ENCODE data around the gene VEZT. TPM values are rescaled to one million over a fixed set of nuclear protein-coding genes. Genes with fewer than 3 reads are reported as not detected.

The VEZT gene
- total RNA-seq, 4 donors from 2014 or later: 64.0 to 117 (median 70.9) TPM

DNA sequence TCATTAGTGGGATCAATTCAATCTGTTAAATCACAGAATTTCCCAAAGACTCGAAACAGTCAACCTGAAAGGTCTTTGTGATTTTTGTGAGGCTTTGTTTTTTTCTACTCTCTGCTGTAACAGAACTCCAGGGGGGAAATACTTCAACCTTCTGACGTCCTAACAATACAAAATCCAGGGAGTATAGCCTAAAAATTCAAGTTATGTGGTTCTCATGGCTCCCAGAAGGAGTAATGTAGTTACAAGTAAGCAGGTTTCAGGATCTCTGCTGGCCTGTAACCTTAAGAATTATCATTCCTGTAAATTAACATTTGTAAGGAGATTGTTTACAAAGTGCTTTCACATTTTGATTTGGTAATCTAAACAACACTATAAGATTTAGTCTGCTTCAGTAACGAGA is 39.9 kb downstream of the VEZT start:
- no peak for DNase-seq (ENCODE audit: low spot score in 2 of 2)
- Histone ChIP-seq H3K27me3 (no peaks in the 10 kb centered on the region), H3K4me3 (no peak overlapping the region), H3K4me1 (peaks cover 3% of the 10 kb centered on the region), H3K36me3 (peaks cover 44% of the 10 kb centered on the region), H3K27ac (no peak overlapping the region), H3K9me3 (no peaks in the 10 kb centered on the region)
- 98% methylated on average over 3 of the region's 3 CpGs for WGBS
- TF ChIP-seq EP300 (IDR thresholded peaks at IDR 0.05): no peak
- no peak for TF ChIP-seq POLR2A (IDR thresholded peaks at IDR 0.05)
- no peak for TF ChIP-seq POLR2AphosphoS5 (IDR thresholded peaks at IDR 0.05)
- TF ChIP-seq, protein P1, sequence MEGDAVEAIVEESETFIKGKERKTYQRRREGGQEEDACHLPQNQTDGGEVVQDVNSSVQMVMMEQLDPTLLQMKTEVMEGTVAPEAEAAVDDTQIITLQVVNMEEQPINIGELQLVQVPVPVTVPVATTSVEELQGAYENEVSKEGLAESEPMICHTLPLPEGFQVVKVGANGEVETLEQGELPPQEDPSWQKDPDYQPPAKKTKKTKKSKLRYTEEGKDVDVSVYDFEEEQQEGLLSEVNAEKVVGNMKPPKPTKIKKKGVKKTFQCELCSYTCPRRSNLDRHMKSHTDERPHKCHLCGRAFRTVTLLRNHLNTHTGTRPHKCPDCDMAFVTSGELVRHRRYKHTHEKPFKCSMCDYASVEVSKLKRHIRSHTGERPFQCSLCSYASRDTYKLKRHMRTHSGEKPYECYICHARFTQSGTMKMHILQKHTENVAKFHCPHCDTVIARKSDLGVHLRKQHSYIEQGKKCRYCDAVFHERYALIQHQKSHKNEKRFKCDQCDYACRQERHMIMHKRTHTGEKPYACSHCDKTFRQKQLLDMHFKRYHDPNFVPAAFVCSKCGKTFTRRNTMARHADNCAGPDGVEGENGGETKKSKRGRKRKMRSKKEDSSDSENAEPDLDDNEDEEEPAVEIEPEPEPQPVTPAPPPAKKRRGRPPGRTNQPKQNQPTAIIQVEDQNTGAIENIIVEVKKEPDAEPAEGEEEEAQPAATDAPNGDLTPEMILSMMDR (IDR thresholded peaks at IDR 0.05): no peak

DNA sequence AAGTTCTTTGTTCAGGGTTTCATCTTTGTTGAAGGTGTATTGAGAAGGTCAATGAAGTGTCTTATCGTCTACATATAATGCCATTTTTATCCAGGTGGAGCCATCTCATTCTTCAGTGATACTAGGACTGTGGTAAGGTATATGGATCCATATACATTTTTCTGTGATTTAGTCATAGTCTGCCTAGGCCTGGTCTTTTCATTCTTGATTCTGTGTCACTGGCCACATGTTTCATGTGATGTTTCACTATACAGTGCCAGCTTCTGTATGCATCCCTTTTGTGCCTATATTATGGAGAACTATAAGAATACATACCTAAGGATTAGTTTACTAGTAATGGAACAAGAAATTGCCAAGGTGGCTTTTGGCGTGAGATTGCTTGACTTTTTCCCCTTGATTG is 40.5 kb downstream of the VEZT start:
- Histone ChIP-seq H3K4me3 (no peak overlapping the region), H3K27me3 (no peaks in the 10 kb centered on the region), H3K27ac (no peak overlapping the region), H3K36me3 (peaks cover 43% of the 10 kb centered on the region), H3K9me3 (no peaks in the 10 kb centered on the region), H3K4me1 (peaks cover 3% of the 10 kb centered on the region)
- 97% methylated on average over 2 of the region's 2 CpGs for WGBS
- TF ChIP-seq, protein P1 (IDR thresholded peaks at IDR 0.05): no peak
- no peak for TF ChIP-seq EP300 (IDR thresholded peaks at IDR 0.05)
- no peak for TF ChIP-seq POLR2AphosphoS5 (IDR thresholded peaks at IDR 0.05)
- no peak for TF ChIP-seq POLR2A (IDR thresholded peaks at IDR 0.05)
- DNase-seq (ENCODE audit: low spot score in 2 of 2): no peak

DNA sequence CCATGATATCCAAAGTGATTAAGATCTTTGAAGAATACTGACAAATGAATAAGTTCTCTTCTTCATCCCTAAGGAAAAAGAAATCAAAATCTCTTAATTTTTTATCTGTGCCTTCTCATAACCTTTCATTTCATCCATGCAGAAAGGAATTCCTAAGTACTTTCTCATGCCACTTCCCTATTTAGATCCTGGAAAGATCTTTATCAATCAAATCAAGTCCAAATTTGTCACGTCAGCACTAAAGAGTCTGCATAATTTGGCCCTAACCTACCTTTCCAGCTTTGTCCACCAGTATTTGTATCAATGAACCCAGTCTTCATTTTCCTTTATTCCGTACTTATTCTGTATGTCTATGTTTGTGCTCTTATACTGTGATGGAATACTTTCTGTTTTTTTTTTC is 41.2 kb downstream of the VEZT start:
- H3K36me3 ChIP-seq: peaks cover 43% of the 10 kb centered on the region
- WGBS: 68% methylated on average over 2 of the region's 2 CpGs
- no peak overlapping the region for H3K27ac ChIP-seq

DNA sequence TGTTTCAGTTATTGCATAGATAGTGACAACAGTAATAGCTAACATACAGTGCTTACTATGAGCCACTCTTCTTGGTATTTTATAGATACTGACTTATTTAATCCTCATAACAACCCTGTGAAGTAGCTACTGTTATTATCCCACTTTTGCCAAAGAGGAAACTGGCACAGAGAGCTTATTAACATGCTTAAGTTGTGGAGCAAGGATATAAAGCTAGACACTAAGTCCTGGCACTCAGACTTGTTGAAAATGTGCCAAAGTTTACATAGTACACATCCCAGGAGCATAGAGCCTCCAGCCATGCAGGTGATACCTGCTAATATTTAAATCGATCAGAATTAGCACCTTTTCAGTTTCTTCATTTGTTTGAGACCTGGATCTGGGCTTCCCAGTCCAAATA is 41.8 kb downstream of the VEZT start:
- TF ChIP-seq EP300 (IDR thresholded peaks at IDR 0.05) (no peak), POLR2AphosphoS5 (IDR thresholded peaks at IDR 0.05) (no peak), POLR2A (IDR thresholded peaks at IDR 0.05) (no peak)
- TF ChIP-seq, protein P1 (IDR thresholded peaks at IDR 0.05): no peak
- no peak for DNase-seq (ENCODE audit: low spot score in 2 of 2)
- no peaks in the 10 kb centered on the region for H3K27me3 ChIP-seq
- no peak overlapping the region for H3K4me3 ChIP-seq
- H3K9me3 ChIP-seq: no peaks in the 10 kb centered on the region
- peaks cover 3% of the 10 kb centered on the region for H3K4me1 ChIP-seq
- 36% methylated on average over 1 of the region's 1 CpG for WGBS
- H3K27ac ChIP-seq: no peak overlapping the region
- H3K36me3 ChIP-seq: peaks cover 44% of the 10 kb centered on the region

More for the DNA sequence above, 41.2 kb downstream of the VEZT start:
- peaks cover 3% of the 10 kb centered on the region for H3K4me1 ChIP-seq
- H3K9me3 ChIP-seq: no peaks in the 10 kb centered on the region
- DNase-seq (ENCODE audit: low spot score in 2 of 2): no peak
- H3K4me3 ChIP-seq: no peak overlapping the region
- TF ChIP-seq POLR2AphosphoS5 (IDR thresholded peaks at IDR 0.05) (no peak), POLR2A (IDR thresholded peaks at IDR 0.05) (no peak), EP300 (IDR thresholded peaks at IDR 0.05) (no peak)
- TF ChIP-seq, protein P1 (IDR thresholded peaks at IDR 0.05): no peak
- H3K27me3 ChIP-seq: no peaks in the 10 kb centered on the region

DNA sequence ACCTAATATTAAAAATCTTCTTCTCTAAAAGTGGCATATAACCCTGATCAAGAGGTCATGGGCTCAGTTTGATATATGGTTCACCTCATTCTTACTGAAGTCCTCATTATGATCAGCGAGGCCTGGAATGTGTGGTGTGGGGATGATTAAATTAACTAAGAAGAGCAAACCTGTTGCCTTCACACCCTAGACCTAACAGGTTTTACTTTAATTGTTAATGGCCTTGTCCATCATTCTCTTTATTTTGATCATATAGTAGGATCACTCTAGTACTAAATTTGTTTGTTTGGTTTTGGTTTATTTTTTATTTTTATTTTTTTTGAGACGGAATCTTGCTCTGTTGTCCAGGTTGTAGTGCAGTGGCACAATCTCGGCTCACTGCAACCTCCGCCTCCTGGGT is 43.5 kb downstream of the VEZT start:
- Histone ChIP-seq H3K36me3 (peaks cover 38% of the 10 kb centered on the region), H3K9me3 (no peaks in the 10 kb centered on the region), H3K27me3 (no peaks in the 10 kb centered on the region), H3K4me3 (no peak overlapping the region), H3K4me1 (peaks cover 3% of the 10 kb centered on the region), H3K27ac (no peak overlapping the region)
- TF ChIP-seq EP300 (IDR thresholded peaks at IDR 0.05): no peak
- TF ChIP-seq POLR2A (IDR thresholded peaks at IDR 0.05): no peak
- no peak for TF ChIP-seq POLR2AphosphoS5 (IDR thresholded peaks at IDR 0.05)
- TF ChIP-seq, protein P1 (IDR thresholded peaks at IDR 0.05): no peak
- 98% methylated on average over 4 of the region's 4 CpGs for WGBS
- DNase-seq (ENCODE audit: low spot score in 2 of 2): no peak

All from suprapubic skin (tissue), 4 donors.